ENCODE data around the gene APPL1.

GRCh38 chr3:57192028-57192427, 35.5 kb upstream of the APPL1 start:
- TF ChIP-seq, protein P1, sequence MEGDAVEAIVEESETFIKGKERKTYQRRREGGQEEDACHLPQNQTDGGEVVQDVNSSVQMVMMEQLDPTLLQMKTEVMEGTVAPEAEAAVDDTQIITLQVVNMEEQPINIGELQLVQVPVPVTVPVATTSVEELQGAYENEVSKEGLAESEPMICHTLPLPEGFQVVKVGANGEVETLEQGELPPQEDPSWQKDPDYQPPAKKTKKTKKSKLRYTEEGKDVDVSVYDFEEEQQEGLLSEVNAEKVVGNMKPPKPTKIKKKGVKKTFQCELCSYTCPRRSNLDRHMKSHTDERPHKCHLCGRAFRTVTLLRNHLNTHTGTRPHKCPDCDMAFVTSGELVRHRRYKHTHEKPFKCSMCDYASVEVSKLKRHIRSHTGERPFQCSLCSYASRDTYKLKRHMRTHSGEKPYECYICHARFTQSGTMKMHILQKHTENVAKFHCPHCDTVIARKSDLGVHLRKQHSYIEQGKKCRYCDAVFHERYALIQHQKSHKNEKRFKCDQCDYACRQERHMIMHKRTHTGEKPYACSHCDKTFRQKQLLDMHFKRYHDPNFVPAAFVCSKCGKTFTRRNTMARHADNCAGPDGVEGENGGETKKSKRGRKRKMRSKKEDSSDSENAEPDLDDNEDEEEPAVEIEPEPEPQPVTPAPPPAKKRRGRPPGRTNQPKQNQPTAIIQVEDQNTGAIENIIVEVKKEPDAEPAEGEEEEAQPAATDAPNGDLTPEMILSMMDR (IDR thresholded peaks at IDR 0.05 in 4 of 5, conservative IDR thresholded peaks at IDR 0.05 in 1 of 5), result no peak
- no peak for TF ChIP-seq POLR2A (IDR thresholded peaks at IDR 0.05)

All from gastrocnemius medialis (tissue), 4 donors.